ENCODE results near the gene PRKD1.

The PRKD1 gene

GRCh38 chr14:29687866-29688265, 239.8 kb downstream of the PRKD1 start:
- Histone ChIP-seq H3K4me3 (ENCODE audit: severe bottlenecking) (no peak overlapping the region), H3K36me3 (ENCODE audit: low read depth) (no peaks in the 10 kb centered on the region), H3K27me3 (ENCODE audit: insufficient read depth, poor library complexity, severe bottlenecking) (no peaks in the 10 kb centered on the region), H3K9me3 (ENCODE audit: severe bottlenecking) (no peaks in the 10 kb centered on the region), H3K4me1 (ENCODE audit: insufficient read depth, poor library complexity, severe bottlenecking) (no peaks in the 10 kb centered on the region), H3K27ac (ENCODE audit: poor library complexity, severe bottlenecking) (no peak overlapping the region)
- DNase-seq (ENCODE audit: low spot score) (no peak), ATAC-seq (ENCODE audit: low read depth) (no peak)
- TF ChIP-seq, protein P1, sequence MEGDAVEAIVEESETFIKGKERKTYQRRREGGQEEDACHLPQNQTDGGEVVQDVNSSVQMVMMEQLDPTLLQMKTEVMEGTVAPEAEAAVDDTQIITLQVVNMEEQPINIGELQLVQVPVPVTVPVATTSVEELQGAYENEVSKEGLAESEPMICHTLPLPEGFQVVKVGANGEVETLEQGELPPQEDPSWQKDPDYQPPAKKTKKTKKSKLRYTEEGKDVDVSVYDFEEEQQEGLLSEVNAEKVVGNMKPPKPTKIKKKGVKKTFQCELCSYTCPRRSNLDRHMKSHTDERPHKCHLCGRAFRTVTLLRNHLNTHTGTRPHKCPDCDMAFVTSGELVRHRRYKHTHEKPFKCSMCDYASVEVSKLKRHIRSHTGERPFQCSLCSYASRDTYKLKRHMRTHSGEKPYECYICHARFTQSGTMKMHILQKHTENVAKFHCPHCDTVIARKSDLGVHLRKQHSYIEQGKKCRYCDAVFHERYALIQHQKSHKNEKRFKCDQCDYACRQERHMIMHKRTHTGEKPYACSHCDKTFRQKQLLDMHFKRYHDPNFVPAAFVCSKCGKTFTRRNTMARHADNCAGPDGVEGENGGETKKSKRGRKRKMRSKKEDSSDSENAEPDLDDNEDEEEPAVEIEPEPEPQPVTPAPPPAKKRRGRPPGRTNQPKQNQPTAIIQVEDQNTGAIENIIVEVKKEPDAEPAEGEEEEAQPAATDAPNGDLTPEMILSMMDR (IDR thresholded peaks at IDR 0.05; ENCODE audit: poor library complexity, severe bottlenecking), result no peak

DNA sequence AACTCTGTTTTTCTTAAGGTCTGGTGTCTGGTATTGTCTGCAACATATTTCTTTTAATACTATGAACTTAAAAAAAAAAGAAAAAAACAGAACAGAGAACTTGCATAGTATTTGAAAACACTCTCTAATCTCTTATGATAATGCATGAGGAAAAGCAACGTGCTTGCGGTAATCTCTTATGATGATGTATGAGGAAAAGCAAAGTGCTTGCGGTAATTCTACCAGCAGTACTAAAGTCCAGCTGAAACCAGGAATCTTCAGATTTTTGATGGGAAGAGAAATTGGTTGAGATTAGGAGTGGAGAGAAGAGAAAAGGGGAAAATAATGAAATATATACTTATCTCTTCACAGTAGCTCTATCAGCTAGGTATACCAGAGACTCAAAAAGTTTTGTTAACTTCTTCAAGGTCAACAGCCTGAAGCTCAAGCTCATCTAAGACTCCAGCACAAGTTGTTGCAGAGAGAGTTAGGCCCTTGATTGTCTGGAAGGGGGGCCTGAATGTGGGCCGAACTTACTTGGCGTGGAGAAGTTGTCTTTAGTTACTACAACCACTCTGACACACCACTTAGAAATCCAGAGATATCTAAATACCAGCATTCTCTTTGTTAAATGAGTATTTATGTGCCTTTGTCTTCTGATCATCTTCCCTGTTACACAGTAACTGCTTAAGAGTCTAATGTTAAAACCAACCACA, 240.4 kb downstream of the PRKD1 start:
- Histone ChIP-seq H3K9me3 (ENCODE audit: severe bottlenecking) (no peaks in the 10 kb centered on the region), H3K27me3 (ENCODE audit: insufficient read depth, poor library complexity, severe bottlenecking) (no peaks in the 10 kb centered on the region), H3K27ac (ENCODE audit: poor library complexity, severe bottlenecking) (no peak overlapping the region), H3K4me1 (ENCODE audit: insufficient read depth, poor library complexity, severe bottlenecking) (no peaks in the 10 kb centered on the region), H3K4me3 (ENCODE audit: severe bottlenecking) (no peak overlapping the region), H3K36me3 (ENCODE audit: low read depth) (no peaks in the 10 kb centered on the region)
- ATAC-seq (ENCODE audit: low read depth) (no peak), DNase-seq (ENCODE audit: low spot score) (no peak)
- TF ChIP-seq, protein P1 (IDR thresholded peaks at IDR 0.05; ENCODE audit: poor library complexity, severe bottlenecking), result no peak

DNA sequence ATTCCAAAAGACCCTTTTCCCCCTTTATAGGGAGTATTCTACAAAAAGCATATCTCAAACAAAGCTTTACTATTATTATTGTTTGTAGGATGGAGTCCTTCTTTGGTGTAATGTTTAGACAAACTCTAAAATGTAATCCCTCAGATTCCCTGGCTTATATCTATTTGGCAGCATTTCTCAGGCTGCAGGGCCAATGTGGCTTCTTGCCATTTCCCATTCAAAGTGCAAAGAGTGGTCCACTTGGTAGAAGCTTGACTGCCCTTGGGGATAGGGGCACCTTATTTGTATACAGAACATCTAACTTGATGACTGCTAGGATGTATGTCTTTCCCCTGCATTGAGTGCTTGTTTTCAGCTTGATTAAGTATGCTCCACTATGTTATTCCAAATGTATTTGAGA, 242.7 kb downstream of the PRKD1 start:
- ATAC-seq (ENCODE audit: low read depth) (no peak), DNase-seq (ENCODE audit: low spot score) (no peak)
- Histone ChIP-seq H3K27ac (ENCODE audit: poor library complexity, severe bottlenecking) (no peak overlapping the region), H3K36me3 (ENCODE audit: low read depth) (no peaks in the 10 kb centered on the region), H3K4me3 (ENCODE audit: severe bottlenecking) (no peak overlapping the region), H3K4me1 (ENCODE audit: insufficient read depth, poor library complexity, severe bottlenecking) (no peaks in the 10 kb centered on the region), H3K27me3 (ENCODE audit: insufficient read depth, poor library complexity, severe bottlenecking) (no peaks in the 10 kb centered on the region), H3K9me3 (ENCODE audit: severe bottlenecking) (no peaks in the 10 kb centered on the region)
- TF ChIP-seq, protein P1 (IDR thresholded peaks at IDR 0.05; ENCODE audit: poor library complexity, severe bottlenecking), result no peak

GRCh38 chr14:29682789-29683188, 244.9 kb downstream of the PRKD1 start:
- TF ChIP-seq, protein P1 (IDR thresholded peaks at IDR 0.05; ENCODE audit: poor library complexity, severe bottlenecking), result no peak
- no peaks in the 10 kb centered on the region for H3K9me3 ChIP-seq (ENCODE audit: severe bottlenecking)
- H3K27me3 ChIP-seq (ENCODE audit: insufficient read depth, poor library complexity, severe bottlenecking), result peaks cover 12% of the 10 kb centered on the region
- H3K4me3 ChIP-seq (ENCODE audit: severe bottlenecking), result no peak overlapping the region
- H3K36me3 ChIP-seq (ENCODE audit: low read depth), result no peaks in the 10 kb centered on the region
- ATAC-seq (ENCODE audit: low read depth) (no peak), DNase-seq (ENCODE audit: low spot score) (no peak)
- H3K4me1 ChIP-seq (ENCODE audit: insufficient read depth, poor library complexity, severe bottlenecking), result no peaks in the 10 kb centered on the region
- H3K27ac ChIP-seq (ENCODE audit: poor library complexity, severe bottlenecking), result no peak overlapping the region

DNA sequence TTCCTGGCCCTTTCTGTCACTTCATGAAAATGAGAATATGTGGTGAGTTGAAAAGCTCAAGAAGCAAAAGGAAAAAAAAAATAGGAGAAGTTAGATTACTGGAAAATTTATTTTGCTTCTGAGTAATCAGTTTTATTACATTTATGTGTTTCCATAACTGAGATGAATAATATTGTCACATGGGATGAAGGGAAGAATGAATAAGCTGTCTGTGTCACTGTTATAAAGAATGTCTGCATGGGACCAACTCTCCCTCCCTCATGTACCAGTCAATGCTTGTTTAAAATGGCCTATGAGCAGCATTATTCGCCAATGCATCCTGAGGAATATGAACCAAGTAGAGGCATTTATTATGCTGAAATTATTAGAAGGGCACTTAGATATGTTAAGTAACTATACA, 246.3 kb downstream of the PRKD1 start:
- peaks cover 12% of the 10 kb centered on the region for H3K27me3 ChIP-seq (ENCODE audit: insufficient read depth, poor library complexity, severe bottlenecking)
- no peak for DNase-seq (ENCODE audit: low spot score)
- H3K36me3 ChIP-seq (ENCODE audit: low read depth), result no peaks in the 10 kb centered on the region
- no peak overlapping the region for H3K4me3 ChIP-seq (ENCODE audit: severe bottlenecking)
- TF ChIP-seq, protein P1 (IDR thresholded peaks at IDR 0.05; ENCODE audit: poor library complexity, severe bottlenecking), result no peak
- no peaks in the 10 kb centered on the region for H3K9me3 ChIP-seq (ENCODE audit: severe bottlenecking)
- H3K27ac ChIP-seq (ENCODE audit: poor library complexity, severe bottlenecking), result no peak overlapping the region
- no peak for ATAC-seq (ENCODE audit: low read depth)
- H3K4me1 ChIP-seq (ENCODE audit: insufficient read depth, poor library complexity, severe bottlenecking), result no peaks in the 10 kb centered on the region

Measured in RWPE2 (cell line).